ENCODE measurements around the gene F7.

F7 gene

GRCh38 chr13:113137691-113138298 is 32.2 kb downstream of the F7 start:
- FAIRE-seq (no peak), DNase-seq (ENCODE audit: low spot score) (no peak)

DNA sequence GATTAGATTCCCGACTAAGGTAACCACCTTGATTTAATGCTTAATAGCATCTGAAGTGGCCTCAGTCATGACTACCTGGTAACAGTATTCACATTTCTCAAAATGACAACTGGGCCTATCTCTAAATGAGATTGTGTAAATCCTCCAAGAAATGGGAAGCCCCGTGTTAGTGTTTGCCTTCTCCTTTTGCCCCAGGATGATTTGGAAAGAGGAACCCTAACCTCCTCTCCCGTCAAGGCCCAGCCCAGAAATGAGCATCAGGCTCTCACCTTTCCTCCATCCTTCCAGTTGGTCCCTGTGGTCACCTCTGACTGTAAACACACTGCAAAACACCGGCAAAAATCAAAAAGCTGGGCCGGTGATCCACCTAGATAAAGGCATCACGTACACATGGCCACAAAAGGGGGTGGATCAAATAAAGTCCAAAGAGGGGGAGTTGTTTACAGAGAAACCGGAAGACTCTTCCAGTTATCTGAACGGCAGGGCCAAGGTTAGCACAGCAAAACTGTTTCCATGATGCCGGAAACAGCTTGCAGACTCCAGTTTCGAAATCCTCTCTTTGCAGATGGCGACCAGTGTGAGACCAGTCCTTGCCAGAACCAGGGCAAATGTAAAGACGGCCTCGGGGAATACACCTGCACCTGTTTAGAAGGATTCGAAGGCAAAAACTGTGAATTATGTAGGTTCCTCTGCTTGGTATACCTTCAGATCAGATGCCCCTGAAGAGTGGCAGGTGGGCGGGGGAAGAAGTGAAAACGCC is 33.4 kb downstream of the F7 start:
- FAIRE-seq (no peak), DNase-seq (ENCODE audit: low spot score) (no peak)

DNA sequence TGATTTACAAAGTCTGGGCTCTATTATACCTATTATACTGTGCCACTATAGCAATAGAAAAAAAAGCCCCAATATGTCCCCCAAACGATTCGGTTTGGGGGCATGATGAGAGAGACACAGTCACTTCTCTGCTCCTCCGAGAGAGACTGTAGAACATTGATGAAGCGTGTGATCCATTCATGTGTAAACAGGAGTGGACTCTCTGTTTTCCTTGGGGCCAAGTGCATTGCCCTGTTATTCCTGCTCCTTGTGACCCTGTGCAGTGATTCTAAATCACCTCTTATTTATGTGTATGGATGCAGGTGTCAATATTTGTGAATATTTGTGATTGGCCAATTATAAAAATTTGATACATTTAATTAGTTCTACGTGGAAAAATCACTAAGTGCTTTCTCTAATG is 34.0 kb downstream of the F7 start:
- DNase-seq (ENCODE audit: low spot score) = no peak

GRCh38 chr13:113140677-113141600 is 35.3 kb downstream of the F7 start:
- FAIRE-seq = no peak
- no peak for DNase-seq (ENCODE audit: low spot score)

More for the DNA sequence above, 34.0 kb downstream of the F7 start:
- FAIRE-seq = no peak

DNA sequence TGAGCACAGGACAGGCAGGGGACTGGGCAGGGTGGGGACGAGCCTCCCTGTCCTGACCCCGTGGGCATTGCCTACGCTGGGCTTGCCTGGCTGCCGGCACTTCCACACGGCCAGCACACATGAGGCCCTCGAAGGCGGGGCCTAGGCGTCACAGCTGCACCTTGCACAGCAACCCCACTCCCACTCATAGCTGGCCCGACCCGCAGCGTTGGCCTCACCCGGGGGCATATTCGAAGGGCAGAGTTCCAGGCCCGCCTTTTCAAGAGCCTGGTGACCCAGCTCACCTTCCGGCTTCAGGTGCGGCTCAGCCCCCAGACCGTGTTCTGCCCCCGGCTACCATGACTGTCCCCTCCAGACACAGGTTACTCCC is 36.0 kb downstream of the F7 start:
- DNase-seq (ENCODE audit: low spot score) (no peak), FAIRE-seq (no peak)

DNA sequence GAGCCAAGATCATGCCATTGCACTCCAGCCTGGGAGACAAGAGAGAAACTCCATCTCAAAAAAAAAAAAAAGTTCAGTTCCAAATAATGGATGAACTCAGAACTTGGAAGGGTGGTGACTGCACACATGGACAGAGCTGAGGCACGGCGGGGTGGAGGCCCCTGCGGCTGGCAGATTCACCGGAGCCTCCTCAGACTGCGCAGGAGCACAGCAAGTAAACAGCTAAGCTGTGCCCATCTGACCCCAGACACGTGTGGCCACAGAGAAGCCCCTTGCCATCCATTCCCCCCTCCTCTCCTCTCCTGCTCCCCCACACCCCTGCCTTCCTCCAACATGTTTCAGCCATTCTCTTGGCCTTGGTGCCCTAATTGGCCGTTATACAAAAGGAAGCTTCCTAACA is 37.3 kb downstream of the F7 start:
- FAIRE-seq (no peak), DNase-seq (ENCODE audit: low spot score) (no peak)

DNA sequence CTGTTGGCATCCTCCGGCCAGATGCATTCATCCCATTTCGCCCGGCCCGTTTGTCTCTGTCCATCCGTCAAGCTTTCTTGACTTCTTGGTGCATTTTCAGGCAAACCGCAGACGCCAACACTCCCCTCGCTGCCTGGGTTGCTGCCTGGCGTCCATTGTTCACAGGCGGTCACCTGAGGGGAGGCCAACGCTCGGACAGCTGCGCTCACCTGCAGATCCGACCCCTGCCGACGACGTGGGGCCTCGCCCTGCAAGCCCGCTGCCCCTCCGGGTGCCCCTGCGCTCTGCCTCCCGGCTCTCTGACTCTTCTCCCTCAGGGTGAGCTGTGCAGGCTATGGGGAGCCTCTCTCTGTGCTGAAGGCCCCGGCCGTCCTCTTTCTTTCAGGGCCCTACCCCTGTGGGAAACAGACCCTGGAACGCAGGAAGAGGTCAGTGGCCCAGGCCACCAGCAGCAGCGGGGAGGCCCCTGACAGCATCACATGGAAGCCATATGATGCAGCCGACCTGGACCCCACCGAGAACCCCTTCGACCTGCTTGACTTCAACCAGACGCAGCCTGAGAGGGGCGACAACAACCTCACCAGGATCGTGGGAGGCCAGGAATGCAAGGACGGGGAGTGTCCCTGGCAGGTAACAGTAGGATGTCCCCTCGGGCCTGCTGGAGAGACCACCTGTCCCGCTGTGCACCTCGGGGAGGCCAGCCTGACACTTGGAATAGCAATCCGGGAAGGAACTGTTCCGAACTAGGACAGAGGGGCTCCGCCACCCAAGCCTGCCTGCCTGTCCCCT is 38.1 kb downstream of the F7 start:
- FAIRE-seq = no peak
- DNase-seq (ENCODE audit: low spot score) = no peak

DNA sequence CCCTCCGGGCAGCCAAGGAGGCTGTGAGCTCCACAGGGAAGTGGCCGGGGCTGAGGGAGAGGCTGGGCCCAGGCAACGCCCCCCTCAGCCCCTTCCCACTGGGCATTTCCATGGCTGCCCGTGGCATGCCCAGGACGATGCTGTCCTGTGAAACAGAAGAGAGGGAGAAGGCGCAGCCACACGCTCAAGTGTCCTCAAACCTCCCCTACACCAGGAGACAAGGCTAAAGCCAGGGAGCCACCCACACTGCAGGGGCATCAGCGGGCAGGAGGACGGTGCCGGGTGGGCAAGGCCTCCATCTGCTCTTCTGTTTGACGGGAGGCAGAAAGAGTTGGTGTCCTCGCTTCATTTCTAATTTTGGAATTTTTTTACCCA is 38.7 kb downstream of the F7 start:
- FAIRE-seq (no peak), DNase-seq (ENCODE audit: low spot score) (no peak)

DNA sequence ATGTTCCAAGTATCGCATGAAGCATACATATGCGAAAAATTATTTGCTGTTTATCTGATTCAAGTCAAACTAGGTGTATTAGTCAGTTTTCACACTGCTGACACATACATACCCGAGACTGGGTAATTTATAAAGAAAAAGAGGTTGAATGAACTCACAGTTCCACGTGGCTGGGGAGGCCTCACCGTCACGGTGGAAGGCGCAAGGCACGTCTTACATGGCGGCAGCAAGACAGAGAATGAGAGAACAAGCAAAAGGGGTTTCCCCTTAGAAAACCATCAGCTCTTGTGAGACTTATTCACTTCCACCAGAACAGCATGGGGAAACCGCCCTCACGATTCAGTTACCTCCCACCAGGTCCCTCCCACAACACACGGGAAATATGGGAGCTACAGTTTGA is 39.9 kb downstream of the F7 start:
- DNase-seq (ENCODE audit: low spot score) (no peak), FAIRE-seq (no peak)

GRCh38 chr13:113145911-113146598 is 40.5 kb downstream of the F7 start:
- DNase-seq (ENCODE audit: low spot score) (no peak), FAIRE-seq (no peak)

DNA sequence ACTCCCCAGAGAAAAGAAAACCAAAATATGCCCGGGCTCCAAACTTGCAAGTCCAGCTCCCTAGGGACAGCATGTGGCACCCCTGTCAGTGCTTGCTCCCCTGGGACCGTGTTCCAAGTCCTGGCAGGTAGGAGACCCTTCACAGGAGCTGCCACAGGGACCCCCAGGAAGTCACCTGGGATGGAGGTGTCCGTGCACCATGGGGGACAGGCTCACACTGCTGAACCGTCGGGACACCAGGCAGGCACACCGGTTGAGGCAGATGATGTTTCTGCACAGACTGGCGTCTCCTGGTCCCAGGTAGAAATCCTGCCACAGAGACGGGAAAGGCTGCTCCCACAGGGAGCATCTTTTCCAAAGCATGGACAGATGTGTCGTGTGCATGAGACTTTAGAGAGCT is 41.2 kb downstream of the F7 start:
- FAIRE-seq = no peak
- no peak for DNase-seq (ENCODE audit: low spot score)

GRCh38 chr13:113147206-113147605 is 41.6 kb downstream of the F7 start:
- FAIRE-seq = no peak
- no peak for DNase-seq (ENCODE audit: low spot score)

DNA sequence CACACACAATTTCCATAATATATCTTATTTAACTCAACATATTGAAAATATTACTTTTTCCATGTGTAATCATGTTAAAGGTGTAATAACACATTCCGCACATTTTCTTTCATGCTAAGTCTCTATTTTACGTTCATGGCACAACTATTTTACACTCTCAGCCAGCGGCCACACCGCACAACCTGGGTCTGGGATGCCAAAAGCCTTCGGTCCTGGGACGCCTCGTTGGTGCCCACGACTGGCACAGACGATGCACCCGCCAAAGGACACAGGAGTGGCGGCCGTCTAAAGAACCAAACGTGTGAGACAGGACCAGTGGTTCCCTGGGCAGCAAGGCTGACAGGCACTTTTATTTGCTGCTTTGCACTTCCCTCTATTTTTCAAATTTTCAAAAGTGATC is 42.8 kb downstream of the F7 start:
- no peak for FAIRE-seq
- no peak for DNase-seq (ENCODE audit: low spot score)

GRCh38 chr13:113148940-113149503 is 43.4 kb downstream of the F7 start:
- FAIRE-seq = no peak
- no peak for DNase-seq (ENCODE audit: low spot score)

DNA sequence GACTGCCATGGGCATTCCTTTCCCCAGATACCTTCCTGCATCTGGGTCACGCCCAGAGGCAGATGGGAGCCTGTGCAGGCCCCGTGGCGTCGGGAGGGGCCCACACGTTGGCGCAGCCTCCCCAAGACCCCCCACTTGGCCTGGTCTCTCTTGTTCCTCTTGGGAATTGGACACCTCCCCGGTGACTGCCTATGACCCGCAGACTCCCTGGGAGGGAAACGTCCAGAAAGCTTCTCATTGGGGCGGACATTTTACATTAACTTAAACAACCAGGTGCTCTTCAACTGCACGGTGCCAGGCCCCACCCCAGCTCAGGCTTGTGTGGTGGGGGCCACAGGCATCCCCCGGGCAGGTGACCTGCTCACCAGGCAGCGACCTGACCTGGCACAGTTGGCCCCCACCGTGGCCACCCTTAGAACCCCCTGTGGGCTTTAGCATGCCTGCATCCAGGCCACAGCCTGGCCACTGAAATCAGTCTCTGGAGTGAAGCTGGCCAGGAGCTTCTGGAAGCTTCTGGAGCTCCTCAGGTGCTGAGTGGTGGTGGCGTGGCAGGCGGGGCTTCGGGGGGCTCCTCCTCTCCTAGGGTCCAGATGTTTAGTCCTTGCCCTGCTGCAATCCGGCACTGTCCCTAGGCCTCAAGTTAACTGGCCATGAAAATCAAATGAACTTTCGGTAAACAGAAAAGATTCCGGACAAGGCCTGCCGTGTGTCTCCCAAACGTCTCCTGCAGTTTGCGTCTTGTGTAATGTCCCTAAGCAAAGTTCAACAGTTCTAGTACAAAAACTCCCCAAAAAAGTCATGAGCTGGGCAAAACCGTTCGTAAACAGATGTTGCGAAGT is 44.3 kb downstream of the F7 start:
- DNase-seq (ENCODE audit: low spot score) = no peak
- FAIRE-seq = no peak

DNA sequence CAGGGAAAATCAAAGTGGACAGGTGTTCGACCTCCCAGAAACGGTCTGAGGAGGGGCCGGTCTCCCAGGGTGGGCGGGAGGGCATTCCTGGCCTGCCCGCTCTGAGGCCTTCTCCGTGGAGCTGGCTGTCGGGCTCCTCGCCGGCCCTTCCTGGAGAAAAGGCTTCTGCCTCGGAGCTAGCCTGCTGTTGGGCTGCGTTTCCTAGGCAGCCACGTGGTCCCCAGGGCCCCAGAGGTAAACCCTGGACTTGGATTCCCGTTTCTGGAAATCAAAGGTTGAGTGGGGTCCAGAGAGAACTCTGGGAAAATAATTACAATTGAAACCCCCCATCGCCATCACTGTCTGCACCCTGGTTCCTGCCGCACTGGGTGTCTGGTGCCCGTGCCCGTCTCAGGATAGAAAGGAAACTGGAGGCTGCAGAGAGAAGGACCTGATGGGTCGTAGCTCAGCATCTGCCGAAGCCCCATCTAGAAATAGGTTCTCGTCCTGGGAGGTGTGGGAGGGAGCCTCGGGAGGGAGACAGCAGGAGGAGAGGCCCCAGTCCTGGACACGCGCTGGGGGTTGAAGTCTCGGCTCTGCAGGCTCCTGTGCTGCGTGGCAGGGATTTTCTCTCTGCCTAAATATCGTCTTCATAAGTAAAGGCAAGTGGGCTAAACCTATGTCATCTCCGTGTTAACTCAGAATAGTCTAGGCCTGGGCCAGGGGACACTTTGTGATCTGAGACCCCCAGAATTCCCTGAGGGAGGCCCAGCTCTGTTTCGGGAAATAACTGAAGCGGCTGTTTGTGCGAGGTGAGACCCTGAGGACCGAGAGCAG is 45.2 kb downstream of the F7 start:
- FAIRE-seq (no peak), DNase-seq (ENCODE audit: low spot score) (no peak)

- FAIRE-seq (no peak), DNase-seq (ENCODE audit: low spot score) (no peak)
Measured at GRCh38 chr13:113151745-113152690, 46.4 kb downstream of the F7 start.

GRCh38 chr13:113152691-113152983 is 47.0 kb downstream of the F7 start:
- FAIRE-seq (no peak), DNase-seq (ENCODE audit: low spot score) (no peak)
